ENCODE data around the gene NUB1.
"Not testable (repeated sequence)": the region's sequence is repeated elsewhere in the genome, so short reads cannot be mapped to it uniquely, and the experiment has no call there.

NUB1 gene, protein sequence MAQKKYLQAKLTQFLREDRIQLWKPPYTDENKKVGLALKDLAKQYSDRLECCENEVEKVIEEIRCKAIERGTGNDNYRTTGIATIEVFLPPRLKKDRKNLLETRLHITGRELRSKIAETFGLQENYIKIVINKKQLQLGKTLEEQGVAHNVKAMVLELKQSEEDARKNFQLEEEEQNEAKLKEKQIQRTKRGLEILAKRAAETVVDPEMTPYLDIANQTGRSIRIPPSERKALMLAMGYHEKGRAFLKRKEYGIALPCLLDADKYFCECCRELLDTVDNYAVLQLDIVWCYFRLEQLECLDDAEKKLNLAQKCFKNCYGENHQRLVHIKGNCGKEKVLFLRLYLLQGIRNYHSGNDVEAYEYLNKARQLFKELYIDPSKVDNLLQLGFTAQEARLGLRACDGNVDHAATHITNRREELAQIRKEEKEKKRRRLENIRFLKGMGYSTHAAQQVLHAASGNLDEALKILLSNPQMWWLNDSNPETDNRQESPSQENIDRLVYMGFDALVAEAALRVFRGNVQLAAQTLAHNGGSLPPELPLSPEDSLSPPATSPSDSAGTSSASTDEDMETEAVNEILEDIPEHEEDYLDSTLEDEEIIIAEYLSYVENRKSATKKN

DNA sequence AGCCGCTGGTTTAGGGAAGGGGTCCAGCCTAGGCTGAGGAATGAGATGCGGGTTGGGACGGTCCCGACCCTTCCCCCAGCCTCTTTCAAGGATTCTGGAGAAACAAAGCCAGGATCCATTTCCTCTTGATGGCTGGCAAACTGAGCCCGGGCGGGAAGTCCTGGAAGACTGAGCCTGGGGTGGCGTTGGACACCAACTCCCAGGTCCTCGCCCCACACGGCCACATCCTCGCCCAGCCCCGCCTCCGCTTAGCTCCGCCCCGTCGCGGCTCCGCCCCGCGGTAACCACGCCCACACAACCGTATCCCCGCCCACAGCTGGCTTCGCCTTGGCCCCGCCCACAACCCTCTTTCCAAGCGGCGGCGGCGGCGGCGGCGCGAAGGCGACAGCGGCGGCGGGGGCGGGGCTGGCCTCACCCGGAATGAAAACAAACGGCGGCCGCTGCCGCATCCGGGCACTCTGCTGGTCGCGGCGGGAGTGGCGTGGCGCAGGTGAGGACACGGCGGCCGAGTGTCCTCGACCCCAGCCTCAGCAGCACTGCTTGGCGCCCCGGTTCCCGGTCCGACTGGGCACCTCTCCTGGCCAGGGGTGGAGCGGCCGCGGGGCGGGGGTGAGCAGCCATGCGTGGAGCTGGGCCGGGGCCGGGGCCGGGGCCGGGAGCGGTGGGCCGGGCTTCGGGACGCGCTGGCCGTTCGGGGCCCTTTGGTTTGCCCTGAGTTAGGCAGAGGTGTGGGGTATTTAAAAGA lies at the start of gene NUB1:
TSS of gene NUB1 (plus strand) at position 456 of the 745 bp plus-strand sequence. CDS start 3,538 bp downstream, outside the sequence.
- peak; percentile 98 for DNase-seq (ENCODE audit: low spot score)

DNA sequence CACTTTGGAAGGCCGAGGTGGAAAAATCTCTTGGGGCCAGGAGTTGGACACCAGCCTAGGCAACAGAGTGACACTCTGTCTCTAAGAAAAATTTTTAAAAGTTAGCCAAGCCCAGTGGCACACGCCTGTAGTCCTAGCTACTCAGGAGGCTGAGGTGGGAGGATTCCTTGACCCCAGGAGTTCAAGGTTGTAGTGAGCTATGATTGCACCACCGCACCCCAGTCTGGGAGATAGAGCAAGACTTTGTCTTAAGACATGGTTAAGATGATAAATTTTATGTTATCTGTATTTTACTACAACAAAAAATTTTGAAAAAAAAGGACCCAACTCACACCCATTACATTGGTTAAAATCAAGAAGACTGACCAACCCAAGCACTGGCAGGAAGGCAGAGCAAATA lies 48.8 kb upstream of the NUB1 start:
- DNase-seq (ENCODE audit: low spot score), result no peak

DNA sequence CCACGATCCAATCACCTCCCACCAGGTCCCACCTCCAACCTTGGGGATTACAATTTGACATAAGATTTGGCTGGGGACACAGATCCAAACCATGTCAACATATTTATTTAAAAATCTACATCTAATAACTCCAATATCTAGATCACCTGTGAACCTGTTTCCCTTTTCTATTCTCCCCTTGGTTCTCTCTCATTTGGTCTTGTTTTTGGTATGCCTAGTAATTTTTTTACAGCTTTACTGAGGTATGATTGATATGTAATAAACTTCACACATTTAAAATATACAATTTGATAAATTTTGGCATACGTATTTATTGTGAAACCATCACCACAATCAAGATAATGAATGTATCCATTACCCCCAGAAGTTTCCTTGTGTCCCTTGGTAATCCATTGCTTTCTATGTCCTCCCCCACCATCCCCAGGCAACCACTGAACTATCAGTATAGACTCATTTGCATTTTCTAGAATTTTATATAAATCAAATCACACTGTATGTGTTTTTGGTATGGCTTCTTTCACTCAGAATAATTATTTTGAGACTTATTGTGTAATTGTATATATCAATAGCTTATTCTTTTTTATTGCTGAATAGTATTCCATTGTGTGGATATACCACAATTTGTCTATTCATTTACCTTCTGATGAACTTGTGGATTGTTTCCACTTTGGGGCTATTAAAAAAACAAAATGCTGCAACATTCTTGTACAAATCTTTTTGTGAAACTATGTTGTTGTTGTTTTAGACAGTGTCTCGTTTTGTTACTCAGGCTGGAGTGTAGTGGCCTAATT lies 45.2 kb upstream of the NUB1 start:
- no peak for DNase-seq (ENCODE audit: low spot score)

DNA sequence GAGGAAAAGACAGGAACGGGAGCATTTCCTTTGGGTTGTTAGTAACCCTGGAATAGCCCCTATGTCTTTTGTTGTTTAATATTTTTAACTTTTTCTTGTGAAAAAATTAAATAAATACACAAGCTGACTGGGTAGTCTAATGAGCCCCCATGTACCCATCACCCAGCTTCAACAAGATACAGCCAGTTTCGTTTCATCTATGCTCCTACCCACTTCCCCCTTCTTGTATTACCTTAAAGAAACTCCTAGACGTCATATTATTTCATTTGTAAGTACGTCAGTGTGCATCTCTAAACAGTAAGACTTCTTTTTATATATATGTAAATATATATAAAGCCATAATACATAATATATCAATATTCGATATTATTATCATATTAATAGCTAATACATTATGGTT lies 42.8 kb upstream of the NUB1 start:
- no peak for DNase-seq (ENCODE audit: low spot score)

DNA sequence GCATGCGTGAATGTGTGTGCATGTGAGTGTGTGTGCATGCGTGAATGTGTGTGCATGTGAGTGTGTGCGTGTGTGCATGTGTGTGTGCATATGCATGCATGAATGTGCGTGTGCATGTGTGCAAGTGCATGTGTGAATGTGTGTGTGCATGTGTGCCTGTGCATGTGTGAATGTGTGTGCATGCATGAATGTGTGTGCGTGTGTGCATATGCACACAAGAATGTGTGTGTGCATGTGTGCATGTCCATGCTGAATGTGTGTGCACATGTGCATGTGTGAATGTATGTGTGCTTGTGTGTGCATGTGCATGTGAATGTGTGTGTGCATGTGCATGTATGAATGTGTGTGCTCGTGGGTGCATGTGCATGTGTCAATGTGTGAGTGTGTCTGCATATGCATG lies 42.1 kb upstream of the NUB1 start:
- DNase-seq (ENCODE audit: low spot score), result no peak

DNA sequence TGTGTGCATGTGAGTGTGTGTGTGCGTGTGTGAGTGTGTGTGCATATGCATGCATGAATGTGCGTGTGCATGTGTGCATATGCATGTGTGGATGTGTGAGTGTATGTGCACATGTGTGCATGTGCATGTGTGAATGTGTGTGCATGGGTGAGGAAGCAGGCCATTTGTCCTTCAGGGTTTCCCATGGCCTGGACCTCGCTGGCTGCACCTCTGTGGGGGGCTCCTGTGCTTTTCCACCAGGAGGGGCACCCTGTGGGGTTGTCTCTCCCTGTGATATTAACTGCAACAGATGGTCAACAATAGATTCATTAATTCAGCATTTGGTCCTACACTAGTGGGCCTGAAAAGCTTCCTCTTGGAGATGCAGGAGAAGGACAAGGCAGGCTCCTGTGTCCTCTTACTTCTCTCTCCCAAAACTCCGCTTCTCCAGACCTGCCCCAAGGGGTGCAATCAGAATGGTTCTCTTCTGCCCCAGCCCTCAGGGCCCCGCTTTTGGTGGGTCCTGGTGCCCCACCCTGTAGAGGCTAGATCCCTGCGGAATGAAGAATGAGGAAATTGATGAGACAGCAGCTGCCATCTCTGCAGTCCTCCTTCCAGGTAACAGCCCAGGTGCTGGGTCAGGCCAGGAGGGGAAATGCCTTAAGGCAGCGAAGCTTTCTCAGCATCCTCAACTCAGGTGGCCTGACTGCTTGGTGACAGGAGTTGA lies 41.5 kb upstream of the NUB1 start:
- DNase-seq (ENCODE audit: low spot score), result no peak

DNA sequence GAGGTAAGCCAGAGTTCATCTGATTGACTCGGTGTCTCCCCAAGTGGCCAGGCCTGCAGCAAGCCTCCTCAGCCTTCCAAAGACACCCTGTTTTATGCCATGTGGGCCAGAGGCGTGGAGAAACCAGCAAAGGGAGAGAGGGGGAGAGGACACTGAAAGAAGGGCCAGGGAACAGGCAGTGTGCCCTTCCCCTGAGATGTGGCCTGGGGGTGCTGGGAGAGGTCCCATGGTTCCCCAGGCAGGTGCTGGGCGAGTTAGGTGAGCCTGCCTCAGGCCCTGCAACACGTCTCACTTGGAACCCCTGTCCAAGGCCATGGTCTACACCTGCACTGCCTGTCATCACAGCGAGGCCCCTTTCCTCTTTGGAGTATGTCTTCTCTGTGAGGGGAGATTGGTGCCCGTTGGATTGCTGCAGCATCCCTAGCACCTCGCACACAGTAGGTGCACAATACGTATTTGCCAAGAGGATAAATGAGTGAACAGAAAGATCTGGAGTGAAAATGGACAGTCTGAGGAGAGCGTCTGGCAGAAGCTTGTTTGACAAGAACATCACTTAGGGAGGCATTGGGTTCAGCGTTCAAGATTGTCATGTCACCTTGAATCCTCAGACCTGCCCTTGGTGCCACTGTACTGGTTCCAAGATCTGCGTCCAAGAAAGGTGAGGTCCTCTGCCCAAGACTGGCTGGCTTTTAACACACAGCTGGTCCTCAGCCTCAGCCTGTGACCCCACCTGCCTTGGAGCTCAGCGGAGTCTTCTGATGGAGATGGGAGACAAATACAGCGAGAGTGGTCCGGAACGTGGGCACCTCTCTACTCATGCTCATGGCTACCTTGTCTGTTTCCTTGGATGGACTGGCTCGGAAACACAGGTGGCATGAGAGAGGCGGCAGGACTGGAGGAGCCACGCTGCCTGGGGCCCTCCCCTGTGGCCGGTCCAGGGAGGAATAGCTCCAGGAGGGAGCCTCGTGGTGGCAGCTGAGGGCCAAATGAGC lies 39.8 kb upstream of the NUB1 start:
- DNase-seq (ENCODE audit: low spot score), result no peak

DNA sequence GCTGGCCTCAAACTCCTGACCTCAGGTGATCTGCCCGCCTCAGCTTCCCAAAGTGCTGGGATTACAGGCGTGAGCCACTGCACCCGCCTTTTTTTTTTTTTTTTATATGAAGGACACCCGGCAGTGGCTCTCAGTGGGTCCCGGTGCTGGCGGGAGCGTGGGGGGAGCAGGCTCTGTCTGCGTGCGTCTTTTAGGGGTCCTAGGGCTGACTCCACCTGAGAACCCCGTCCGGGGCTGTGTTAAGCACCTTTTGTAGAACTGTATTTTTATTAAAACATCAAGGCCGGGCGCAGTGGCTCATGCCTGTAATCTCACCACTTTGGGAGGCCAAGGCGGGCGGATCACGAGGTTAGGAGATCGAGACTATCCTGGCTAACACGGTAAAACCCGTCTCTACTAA lies 37.4 kb upstream of the NUB1 start:
- not testable (repeated sequence) for DNase-seq (ENCODE audit: low spot score)

DNA sequence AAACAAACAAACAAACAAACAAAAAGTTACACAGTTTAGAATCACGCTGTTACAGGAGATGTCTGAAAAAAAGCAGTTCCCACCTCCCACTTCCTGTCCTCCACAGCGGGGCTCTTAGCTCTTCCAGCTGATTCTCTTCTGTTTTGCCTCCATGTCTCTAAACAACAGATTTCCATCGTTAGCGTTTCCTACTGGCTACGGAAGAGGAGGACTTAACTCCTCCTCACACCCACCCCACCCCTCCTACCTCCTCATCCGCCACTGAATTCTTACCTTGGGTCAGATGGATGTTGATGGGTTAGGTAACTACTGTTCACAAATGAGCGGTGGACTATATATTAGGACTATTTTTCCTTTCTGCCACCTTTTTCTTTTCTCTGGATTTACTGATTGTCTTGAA lies 36.8 kb upstream of the NUB1 start:
- no peak for DNase-seq (ENCODE audit: low spot score)

DNA sequence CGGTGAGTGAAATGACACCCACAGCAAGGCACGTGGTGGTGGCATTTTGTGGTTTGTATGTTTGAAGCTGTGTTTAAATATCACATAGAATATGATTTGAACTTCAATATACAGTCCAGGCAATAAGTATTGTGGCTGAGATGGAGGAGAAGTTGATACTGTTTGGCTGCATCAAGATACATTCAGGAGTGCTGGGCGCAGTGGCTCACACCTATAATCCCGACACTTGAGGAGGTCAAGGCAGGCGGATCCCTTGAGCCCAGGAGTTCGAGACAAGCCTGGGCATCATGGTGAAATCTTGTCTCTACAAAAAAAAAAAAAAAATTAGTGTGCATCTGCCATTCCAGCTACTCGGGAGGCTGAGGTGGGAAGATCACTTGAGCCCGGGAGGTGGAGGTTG lies 35.2 kb upstream of the NUB1 start:
- DNase-seq (ENCODE audit: low spot score), result no peak

DNA sequence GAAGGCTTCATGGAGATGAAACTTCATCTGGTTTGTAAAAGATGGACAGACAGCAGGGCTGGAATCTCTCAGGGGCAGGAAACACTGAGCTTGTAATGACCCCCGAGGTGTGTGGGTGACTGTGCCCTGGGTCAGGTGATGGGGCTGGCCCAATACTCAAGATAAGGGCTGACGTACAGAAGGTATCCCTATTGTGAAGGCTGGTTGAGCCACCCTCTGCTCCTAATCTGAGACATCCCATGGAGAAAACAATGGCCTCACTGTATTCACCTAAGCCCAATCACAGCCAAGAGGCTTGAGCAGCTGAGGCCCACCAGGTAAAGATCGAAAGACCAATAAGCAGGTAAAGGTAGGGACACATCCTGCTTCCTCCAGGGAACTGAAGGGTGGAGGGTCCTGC lies 34.8 kb upstream of the NUB1 start:
- DNase-seq (ENCODE audit: low spot score), result no peak

DNA sequence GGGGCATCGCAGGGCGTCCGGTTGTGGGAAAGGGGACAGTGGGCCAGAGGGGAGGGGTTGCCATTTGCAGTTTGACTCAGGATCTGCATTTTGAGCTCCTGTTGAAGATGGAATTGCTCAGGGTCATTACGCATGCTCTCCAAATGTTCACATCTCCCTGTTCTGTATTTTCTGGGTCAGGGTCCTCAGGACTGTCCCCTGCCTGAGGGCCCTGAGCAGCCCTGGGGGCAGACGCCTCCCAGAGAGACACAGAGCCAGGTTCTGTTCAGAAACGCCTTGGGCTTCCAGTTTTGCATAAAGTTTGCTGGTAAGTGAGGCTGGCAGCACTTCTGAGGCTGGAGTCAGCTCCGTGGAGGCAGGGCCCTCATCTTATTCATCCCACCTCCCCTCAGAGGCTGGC lies 34.1 kb upstream of the NUB1 start:
- no peak for DNase-seq (ENCODE audit: low spot score)

DNA sequence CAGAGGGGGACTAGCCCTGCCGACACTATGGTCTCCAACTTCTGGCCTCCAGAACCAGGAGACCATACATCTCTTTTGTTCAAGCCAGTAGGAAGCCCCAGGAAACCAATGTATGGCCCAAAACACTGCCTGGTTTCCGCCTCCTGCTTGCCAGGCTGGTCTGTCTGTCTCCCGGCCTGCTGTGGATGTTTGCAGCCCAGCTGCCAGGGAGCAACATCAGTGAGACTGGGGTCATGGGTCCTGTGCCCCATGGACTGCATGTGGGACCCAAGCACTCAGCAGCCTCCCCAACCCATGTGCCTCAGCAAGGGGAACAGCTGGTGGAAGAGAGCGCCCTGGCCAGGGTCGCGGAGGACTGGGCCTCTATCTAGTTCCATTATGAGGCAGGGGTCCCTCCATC lies 33.4 kb upstream of the NUB1 start:
- no peak for DNase-seq (ENCODE audit: low spot score)

DNA sequence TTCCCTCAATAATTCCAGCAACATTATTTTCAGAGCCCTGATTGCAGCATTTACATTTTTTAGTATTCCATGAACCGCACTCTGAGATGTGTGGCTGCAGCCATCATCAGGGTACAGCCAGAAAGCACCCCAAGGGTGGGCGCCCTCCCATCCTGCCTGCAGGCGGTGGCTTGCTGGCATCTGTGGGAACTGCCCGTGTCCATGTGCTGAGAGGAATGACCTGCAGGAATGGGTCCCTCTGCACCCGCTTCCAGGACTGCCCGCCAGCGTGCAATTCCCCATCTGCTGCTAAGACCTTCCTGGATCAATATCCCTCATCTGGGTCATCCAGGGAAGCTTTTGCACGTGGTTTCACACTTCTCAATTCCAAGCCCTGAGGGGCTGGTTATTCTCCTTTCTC lies 32.8 kb upstream of the NUB1 start:
- no peak for DNase-seq (ENCODE audit: low spot score)

DNA sequence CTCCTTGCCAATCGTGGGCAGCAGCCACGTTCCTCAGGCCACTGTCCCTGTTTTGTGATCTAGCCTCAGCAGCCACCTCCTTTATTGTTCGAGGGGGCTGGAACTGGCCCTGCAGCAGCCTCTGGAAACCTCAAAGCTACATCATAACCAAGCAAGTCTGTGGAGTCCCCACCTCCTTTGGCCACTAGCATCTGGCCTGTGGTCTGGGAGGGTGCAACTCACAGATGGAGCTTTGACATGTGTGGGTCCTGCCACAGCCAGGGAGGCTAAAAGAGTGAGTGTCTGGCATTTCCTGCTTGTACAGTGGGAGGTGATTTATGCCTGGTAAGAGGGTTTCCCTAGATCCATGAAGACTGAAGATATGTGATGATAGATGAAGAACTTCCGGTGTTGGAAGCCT lies 32.3 kb upstream of the NUB1 start:
- DNase-seq (ENCODE audit: low spot score), result no peak

DNA sequence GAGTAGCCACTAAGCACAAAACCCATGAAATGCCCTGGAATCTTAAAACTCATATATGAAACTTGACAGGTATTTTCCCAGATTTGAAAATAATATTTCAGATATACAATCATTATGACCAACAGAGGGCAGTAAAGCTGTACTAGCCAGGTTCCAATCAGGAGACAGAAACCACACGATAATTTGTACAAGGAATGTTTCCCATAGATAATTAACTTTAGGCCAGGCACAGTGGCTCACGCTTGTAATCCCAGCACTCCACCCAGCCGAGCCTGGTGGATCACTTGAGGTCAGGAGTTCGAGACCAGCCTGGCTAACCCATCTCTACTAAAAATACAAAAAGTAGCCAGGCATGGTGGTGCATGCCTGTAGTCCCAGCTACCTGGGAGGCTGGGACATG lies 31.0 kb upstream of the NUB1 start:
- DNase-seq (ENCODE audit: low spot score), result peak; percentile 57

DNA sequence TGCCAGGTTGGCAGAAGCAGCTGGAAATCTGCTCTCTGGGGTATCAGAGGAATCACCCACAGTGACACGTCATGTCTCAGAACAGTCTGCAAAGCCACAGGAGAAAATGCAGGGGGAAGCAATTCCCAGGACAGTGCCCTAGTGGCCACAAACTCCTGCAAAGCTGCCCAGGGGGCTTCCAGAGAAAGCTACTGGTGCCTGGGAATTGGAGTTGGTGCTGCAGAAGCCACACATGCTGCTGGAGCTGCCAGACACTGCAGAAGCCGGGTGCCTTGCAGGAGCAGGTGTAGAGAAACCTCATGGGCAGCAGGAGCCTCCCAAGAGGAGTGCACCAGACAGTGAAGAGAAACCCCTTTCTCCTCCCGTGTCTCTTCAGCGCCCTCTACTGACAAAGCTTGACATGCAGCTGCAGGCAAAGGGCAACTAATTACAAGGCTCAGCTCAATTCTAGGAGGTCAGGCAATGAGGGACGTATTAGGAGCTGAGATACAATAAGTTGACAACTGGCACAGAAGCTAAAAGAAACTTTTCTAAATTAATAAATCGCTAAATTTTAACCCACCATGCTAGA lies 30.2 kb upstream of the NUB1 start:
- no peak for DNase-seq (ENCODE audit: low spot score)

DNA sequence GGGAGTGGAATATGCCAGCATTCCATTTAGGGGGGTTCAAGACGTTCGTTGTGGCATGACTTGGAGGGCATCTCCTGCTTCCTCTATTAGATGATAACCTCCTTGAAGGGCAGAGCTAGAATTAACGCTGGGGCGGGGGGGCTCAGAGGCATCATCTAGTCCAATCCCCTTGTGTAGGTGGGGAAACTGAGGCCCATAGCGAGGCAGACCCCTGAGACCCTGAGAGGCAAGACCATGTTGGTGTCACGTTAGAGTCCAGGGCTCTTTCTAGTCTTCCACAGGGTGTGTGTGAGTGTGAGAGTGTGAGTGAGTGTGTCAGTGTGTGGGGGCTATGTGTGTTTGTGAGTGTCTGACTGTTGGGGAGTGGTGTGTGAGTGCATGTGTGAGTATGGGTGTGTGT lies 29.3 kb upstream of the NUB1 start:
- DNase-seq (ENCODE audit: low spot score), result no peak

DNA sequence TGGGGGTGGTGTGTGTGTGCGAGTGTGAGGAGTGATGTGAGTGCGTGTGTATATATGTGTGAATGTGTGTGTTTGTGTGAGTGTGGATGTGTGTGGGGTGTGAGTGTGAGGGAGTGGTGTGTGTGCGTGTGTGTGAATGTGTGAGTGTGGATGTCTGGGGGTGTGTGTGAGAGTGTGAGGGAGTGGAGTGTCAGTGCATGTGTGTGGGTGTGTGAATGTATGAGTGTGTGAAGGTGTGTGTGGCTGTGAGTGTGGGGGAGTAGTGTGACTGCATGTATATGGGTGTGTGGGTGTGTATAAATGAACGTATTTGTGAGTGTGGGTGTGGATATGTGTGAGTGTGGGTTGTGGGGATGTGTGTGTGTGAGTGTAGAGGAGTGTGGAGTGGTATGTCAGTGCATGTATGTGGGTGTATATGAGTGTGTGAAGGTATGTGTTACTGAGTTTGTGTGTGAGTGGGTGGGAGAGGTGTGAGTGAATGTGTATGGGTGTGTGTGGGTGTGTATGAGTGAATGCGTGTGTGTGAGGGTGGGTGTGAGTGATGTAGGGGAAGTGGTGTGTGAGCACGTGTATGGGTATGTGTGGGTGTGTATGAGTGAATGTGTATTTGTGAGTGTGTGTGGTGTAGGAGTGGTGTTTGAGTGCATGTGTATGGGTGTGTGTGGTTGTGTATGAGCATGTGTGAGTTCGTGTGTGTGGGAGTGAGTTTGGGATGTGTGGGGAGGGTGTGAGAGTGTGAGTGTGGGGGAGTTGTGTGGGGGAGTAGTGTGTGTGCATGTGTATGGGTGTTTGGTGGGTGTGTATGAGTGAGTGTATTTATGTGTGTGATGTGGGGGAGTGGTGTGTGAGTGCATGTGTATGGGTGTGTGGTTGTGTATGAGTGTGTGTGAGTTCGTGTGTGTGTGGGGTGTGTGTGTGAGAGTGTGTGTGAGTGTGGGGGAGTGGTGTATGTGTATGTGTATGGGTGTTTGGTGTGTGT lies 28.5 kb upstream of the NUB1 start:
- DNase-seq (ENCODE audit: low spot score), result no peak

Measured in LoVo (cell line).